Stomach smooth muscle (tissue), 2 donors: ENCODE measurements around the gene OXCT2.
"Not testable (repeated sequence)": the region's sequence is repeated elsewhere in the genome, so short reads cannot be mapped to it uniquely, and the experiment has no call there.

Experiments used
- H3K27ac ChIP-seq: one replicate; pipeline ENCODE4 v1.7.0; 2013; ENCODE audit warnings: mild to moderate bottlenecking, low read length, inconsistent platforms
- H3K27me3 ChIP-seq, 2 donors: one replicate each; pipeline ENCODE4 v1.7.0; 2013; ENCODE audit warnings: low read length in 2 of 2; ENCODE audit not compliant: insufficient read depth in 2 of 2, control insufficient read depth in 1 of 2
- H3K36me3 ChIP-seq, 2 donors: one replicate each; pipeline ENCODE4 v1.7.0; 2013; ENCODE audit warnings: low read length in 2 of 2; ENCODE audit not compliant: control insufficient read depth in 2 of 2, insufficient read depth in 2 of 2
- H3K4me1 ChIP-seq: one replicate; pipeline ENCODE4 v1.7.0; 2013; ENCODE audit warnings: low read length; ENCODE audit not compliant: control insufficient read depth, insufficient read depth
- H3K4me3 ChIP-seq, 2 donors: one replicate each; pipeline ENCODE4 v1.7.0; 2013; ENCODE audit warnings: low read length in 2 of 2
- H3K9ac ChIP-seq, 2 donors: one replicate each; pipeline ENCODE4 v1.7.0; 2013; ENCODE audit warnings: low read length in 2 of 2, mild to moderate bottlenecking in 1 of 2
- H3K9me3 ChIP-seq, 2 donors: one replicate each; pipeline ENCODE4 v1.7.0; 2013; ENCODE audit warnings: low read length in 2 of 2; ENCODE audit not compliant: control insufficient read depth in 2 of 2
- donor health status: healthy.
- donor health status: Pancreatic carcinoma.

The OXCT2 gene

GRCh38 chr1:39771022-39771532 lies at the start of gene OXCT2:
Gene OXCT2 (minus strand): TSS chr1:39771348. CDS start chr1:39771255, 93 bp downstream.
- not testable (repeated sequence) for H3K27me3 ChIP-seq, H3K9ac ChIP-seq, H3K27ac ChIP-seq, H3K4me3 ChIP-seq, H3K9me3 ChIP-seq, H3K4me1 ChIP-seq, H3K36me3 ChIP-seq

DNA sequence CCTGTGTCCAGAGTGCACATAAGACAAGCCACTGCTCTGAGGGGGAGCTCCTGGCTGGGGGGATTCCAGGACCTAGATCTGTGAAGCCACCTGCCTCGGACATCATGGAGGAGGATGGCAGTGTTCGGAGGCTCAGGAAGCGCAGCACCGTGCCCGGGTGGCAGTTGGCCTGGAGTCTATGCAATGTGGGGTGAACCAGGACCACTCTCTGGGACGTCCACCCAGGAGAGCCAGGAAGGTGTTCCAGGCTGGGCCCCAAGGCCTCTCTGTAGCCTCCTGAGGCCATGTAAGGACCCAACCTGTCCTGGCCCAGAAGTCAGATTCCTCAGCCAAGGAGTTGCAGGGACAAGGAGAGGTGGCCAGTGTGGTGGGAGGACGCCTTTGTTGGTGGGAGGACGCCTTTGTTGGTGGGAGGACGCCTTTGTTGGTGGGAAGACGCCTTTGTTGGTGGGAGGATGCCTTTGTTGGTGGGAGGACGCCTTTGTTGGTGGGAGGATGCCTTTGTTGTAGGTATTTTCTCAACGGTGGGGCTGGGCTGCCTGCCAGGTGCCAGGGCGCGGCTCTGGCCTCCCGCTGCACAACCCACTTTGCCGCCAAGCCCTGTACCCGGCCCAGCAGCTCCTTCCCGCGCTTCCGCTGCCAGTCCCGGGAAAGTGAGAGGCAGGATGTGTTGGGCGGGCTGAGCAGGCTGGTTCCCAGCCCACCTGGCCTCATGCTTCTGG lies 48.1 kb upstream of the OXCT2 start:
- H3K27ac ChIP-seq: no peak overlapping the region
- no peaks in the 10 kb centered on the region for H3K4me1 ChIP-seq
- no peaks in the 10 kb centered on the region for H3K9me3 ChIP-seq
- no peak overlapping the region for H3K4me3 ChIP-seq
- H3K36me3 ChIP-seq: no peaks in the 10 kb centered on the region
- H3K27me3 ChIP-seq: peaks cover 6 to 12% of the 10 kb centered on the region in 2 donors
- no peak overlapping the region for H3K9ac ChIP-seq

DNA sequence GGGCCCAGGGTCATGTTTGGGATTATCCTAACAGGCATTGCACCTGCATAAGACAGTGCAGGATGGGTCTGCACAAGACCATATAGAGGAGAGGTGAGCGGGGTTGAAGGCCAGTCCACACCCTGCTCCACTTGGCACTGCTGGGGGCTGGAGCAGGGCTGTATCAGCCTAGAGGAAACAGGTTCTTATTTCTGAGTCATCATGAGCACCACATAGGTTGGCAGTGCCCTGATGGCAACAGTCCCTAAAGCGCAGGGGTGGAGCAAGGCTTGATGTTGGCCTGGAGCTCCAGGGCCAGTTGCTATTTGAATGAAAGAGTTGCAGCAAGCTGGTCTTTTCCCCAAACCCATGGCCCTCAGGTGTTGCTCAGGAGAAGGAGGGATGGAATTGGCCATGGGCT lies 47.3 kb upstream of the OXCT2 start:
- H3K36me3 ChIP-seq: no peaks in the 10 kb centered on the region
- H3K4me3 ChIP-seq: no peak overlapping the region
- H3K4me1 ChIP-seq: no peaks in the 10 kb centered on the region
- H3K27me3 ChIP-seq: peaks cover 6 to 12% of the 10 kb centered on the region in 2 donors
- H3K9me3 ChIP-seq: no peaks in the 10 kb centered on the region
- H3K9ac ChIP-seq: no peak overlapping the region
- no peak overlapping the region for H3K27ac ChIP-seq

DNA sequence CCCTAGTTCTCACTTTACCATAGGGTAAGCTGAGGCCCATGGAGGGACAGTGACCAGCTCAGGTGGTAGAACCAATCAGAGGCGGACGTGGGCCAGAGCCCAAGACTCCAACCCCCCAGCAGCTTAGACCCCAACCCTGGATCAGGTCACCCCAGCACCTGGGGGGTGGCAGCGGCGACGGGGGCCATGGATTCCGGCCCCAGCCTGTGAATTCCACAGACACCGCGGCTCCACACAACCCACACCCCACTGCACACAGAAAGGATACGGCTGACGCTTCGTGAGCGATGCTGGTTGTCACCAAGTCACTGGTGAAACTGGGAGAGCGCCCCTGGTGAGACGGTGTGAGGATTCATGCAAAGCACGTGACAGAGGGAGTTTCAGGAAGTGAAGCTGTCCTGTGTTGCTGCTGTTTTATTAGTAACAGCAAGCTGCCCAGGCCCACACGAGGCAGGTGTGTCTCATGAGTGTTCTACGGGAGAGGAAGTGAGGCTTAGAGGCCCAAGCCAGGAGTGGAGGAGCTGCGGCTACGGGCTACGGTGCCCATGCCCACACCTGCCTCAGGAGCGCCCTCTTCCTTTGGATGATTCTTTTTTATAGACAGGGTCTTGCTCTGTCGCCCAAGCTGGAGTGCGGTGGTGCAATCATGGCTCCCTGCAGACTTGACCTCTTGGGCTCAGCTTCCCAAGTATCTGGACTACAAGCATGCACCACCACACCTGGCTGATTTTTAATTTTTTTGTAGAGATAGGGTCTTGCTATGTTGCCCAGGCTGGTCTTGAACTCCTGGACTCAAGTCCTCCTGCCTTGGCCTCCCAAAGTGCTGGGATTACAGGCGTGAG lies 46.2 kb upstream of the OXCT2 start:
- not testable (repeated sequence) for H3K4me3 ChIP-seq, H3K27ac ChIP-seq, H3K9ac ChIP-seq

DNA sequence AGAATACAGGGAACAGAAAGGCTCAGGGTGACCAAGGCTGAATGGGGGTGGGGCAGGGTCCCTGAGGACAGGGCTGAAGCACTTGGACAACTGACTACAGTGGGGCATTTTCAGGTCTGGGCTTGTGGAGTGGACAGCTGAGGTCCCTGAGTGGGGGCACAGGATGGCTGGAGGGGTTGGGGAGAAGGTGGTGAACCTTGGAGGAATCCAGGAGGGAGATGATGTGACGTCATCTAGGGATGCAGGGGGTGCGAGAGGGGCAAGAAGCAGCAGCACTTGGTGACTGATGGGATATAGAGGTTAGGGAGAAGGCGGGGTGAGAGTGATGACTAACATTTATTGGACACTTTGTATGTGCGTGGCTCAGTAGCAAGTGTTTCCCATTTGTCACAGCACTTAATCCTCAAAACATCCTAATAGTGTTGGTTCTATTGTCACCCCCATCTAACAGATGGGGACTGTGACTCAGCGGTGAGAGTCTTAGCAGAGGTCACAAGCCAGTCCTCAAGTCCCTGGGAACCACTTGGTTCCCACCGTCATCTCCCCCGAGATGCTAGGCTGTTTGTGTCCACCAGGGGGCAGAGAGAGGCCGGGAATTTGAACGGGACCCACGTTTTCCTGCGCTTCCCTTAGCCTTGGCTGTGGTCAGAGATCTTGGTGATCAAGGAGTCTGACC lies 45.4 kb upstream of the OXCT2 start:
- no peak overlapping the region for H3K4me3 ChIP-seq
- H3K9ac ChIP-seq: no peak overlapping the region

More for the DNA sequence above, 46.2 kb upstream of the OXCT2 start:
- H3K9me3 ChIP-seq, H3K36me3 ChIP-seq, H3K4me1 ChIP-seq: not testable (repeated sequence)
- peaks cover 9 to 12% of the 10 kb centered on the region in 2 donors for H3K27me3 ChIP-seq

GRCh38 chr1:39812913-39813312 lies 41.8 kb upstream of the OXCT2 start:
- Histone ChIP-seq H3K36me3 (no peaks in the 10 kb centered on the region), H3K4me1 (no peaks in the 10 kb centered on the region), H3K27me3 (peaks cover 6 to 9% of the 10 kb centered on the region in 2 donors), H3K9me3 (no peaks in the 10 kb centered on the region), H3K27ac (no peak overlapping the region), H3K4me3 (no peak overlapping the region), H3K9ac (no peak overlapping the region)

More for the DNA sequence above, 45.4 kb upstream of the OXCT2 start:
- Histone ChIP-seq H3K36me3 (no peaks in the 10 kb centered on the region), H3K27me3 (peaks cover 9 to 12% of the 10 kb centered on the region in 2 donors), H3K9me3 (no peaks in the 10 kb centered on the region), H3K27ac (no peak overlapping the region), H3K4me1 (no peaks in the 10 kb centered on the region)

DNA sequence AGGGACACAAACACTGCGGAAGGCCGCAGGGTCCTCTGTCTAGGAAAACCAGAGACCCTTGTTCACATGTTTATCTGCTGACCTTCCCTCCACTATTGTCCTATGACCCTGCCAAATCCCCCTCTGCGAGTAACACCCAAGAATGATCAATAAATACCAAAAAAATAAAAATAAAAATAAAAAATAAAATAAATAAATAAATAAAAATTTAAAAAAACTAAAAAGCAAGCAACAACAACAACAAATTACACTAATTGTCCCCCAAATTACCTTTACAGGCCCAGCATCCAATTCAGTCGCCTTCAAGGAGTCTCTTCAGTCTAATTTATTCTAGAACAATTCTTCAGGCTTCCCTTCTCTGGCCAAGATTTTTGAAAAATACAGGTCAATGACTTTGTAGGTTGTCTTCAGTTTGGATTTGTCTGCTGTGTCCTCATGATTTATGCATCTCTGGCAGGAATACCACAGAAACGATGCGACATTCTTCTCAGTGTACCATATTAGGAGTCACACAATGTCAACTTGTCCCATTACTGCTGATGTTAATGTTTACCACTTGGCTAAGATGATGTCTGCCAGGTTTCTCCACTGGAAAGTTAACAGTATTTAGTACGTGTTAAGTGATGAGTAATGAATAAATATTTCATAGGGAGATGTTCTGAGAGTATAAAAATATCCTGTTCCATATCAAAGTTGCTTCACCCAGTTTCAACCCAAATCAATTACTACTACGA lies 37.8 kb upstream of the OXCT2 start:
- no peak overlapping the region for H3K27ac ChIP-seq
- no peaks in the 10 kb centered on the region for H3K4me1 ChIP-seq
- no peak overlapping the region for H3K9ac ChIP-seq
- H3K4me3 ChIP-seq: no peak overlapping the region
- H3K36me3 ChIP-seq: no peaks in the 10 kb centered on the region
- H3K9me3 ChIP-seq: peaks cover 0 to 2% of the 10 kb centered on the region in 2 donors
- peaks cover 0 to 3% of the 10 kb centered on the region in 2 donors for H3K27me3 ChIP-seq

DNA sequence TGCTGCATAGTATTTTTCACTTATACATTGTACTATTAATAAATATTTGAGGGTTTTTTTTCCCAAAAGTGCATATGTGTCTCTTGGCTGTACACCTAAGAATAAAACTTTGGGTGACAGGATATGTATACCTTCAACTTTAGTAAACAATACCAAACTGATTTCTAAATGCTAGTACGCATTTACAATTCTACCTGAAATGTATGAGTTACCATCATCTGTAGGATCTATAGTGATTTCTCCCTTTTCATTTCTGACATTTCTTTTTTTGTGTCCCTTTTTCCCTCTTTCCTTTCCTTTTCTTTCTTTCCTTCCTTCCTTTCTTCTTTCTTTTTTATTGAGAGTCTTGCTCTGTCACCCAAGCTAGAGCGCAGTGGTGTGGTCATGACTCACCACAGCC lies 34.2 kb upstream of the OXCT2 start:
- no peaks in the 10 kb centered on the region for H3K4me1 ChIP-seq

DNA sequence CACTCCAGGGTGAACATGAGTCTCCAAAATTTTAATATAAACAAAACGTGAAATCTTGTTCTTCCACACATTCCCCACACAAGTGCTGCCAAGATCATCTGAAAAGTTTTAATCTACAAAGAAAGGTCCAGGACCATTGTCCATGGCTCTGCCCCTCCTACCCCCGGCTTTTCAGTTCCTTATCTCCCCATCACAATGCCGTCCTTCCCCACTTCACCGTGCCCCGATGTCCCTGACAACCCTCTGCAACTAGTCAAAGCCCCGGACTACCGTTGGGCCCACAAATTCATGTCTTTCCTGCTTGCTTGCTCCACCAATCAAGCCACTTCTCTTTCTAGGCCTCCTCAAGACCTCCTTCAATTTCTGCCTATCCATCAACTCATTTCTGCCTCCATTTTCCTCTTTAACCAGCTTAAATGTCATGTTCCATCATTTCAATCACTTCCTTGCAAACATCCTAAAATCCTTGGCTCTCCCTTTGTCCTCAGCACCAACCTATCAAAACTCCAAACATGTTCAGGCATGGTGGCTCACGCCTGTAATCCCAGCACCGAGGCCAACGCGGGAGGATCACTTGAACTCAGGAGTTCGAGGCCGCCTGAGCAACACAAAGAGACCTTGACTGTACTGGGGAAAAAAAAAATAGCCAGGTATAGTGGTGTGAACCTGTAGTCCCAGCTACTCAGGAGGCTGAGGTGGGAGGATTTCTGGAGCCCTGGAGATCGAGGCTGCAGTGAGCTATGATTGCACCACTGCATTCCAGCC lies 31.5 kb upstream of the OXCT2 start:
- no peak overlapping the region for H3K27ac ChIP-seq
- H3K4me3 ChIP-seq: no peak overlapping the region
- H3K27me3 ChIP-seq: peaks cover 0 to 3% of the 10 kb centered on the region in 2 donors
- H3K9me3 ChIP-seq: peaks cover 0 to 2% of the 10 kb centered on the region in 2 donors
- H3K9ac ChIP-seq: no peak overlapping the region
- no peaks in the 10 kb centered on the region for H3K4me1 ChIP-seq
- H3K36me3 ChIP-seq: no peaks in the 10 kb centered on the region

More for the DNA sequence above, 34.2 kb upstream of the OXCT2 start:
- H3K27ac ChIP-seq: no peak overlapping the region
- peaks cover 0 to 2% of the 10 kb centered on the region in 2 donors for H3K9me3 ChIP-seq
- H3K27me3 ChIP-seq: no peaks in the 10 kb centered on the region
- no peak overlapping the region for H3K4me3 ChIP-seq
- H3K36me3 ChIP-seq: no peaks in the 10 kb centered on the region
- H3K9ac ChIP-seq: no peak overlapping the region
